IPS-11a (cell line): ENCODE results near the gene CGB2.
"Not testable (repeated sequence)": the region's sequence is repeated elsewhere in the genome, so short reads cannot be mapped to it uniquely, and the experiment has no call there.

Experiments used
- H3K4me3 ChIP-seq: one replicate; pipeline ENCODE4 v1.5.1; 2013; ENCODE audit warnings: low read depth, low read length, control low read depth

The CGB2 gene

DNA sequence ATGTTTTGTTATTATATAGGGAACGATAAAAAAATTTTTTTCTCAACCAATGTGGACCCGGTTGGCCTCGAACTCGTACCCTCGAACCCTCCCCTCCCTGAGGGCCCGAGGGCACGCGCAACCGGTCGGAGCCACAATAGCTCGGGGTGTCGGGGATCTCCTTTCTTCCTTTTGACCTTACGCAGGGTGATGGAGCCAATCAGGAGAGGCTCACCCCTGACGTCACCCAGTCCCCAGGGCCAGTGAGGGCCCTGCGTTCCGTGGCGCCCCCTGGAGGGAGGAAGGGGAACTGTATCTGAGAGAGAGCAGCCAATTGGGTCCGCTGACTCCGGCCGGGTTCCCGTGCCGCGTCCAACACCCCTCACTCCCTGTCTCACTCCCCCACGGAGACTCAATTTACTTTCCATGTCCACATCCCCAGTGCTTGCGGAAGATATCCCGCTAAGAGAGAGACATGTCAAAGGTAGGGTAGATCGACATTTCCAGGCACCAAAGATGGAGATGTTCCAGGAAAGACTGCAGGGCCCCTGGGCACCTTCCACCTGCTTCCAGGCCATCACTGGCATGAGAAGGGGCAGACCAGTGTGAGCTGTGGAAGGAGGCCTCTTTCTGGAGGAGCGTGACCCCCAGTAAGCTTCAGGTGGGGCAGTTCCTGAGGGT is at the start of gene CGB2:
CGB2 (plus strand) TSS at position 249 of the 660 bp plus-strand sequence; CDS start at position 455, 206 bp downstream.
- not testable (repeated sequence) for H3K4me3 ChIP-seq

DNA sequence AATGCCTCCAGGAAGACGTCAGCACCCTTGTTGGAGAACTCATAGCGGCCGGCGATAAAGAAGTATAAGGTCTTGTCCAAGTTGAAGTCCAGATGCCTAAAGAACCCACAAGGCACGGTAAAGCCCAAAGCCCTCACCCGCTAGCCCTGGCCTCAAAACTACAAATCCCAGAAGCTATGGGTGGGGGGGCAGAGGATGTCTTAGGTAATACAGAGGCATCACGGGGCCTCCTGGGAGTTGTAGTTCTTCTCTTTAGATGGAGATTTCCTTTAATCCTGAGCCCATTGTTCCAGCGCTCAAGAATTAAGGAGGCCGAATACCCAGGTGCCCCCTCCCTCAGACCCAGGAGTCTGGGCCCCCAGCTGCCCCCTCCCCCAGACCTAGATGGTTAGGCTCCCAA is 49.4 kb upstream of the CGB2 start:
- no peak overlapping the region for H3K4me3 ChIP-seq

DNA sequence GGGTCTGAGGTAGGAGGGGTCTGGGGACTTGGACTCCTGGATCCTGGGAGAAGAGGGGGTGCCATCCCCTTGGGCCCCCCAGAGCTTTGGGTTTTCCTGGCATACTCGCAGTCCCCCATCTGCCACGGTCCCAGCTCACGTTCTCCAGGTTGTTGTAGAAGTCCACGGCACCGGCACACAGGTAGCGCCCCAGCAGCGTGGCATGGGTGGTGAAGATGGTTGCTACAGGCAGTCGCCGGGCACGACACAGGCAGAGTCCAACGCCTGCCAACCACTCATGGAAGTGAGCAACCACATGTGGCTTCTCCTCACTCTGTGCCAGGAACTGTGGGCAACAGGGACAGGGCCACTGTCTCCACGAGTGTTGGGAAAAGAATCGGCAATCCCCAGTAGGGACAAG is 46.0 kb upstream of the CGB2 start:
- H3K4me3 ChIP-seq, result no peak overlapping the region

DNA sequence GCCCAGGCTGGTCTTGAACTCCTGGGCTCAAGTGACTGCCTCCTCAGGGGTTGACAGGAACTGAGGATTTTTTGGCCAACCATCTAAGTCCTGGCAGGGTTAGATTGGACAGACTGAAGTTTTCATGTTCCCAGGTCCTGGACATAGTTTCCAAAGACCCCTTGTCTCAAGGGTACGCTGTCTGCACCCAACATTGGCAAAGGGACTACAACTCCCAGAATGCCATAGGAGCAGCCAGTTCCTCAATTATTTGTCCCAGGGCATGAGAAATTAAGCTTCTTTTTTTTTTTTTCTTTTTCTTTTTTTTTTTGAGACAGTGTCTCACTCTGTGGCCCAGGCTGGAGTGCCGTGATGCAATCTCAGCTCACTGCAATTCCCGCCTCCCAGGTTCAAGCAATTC is 45.5 kb upstream of the CGB2 start:
- no peak overlapping the region for H3K4me3 ChIP-seq

- no peak overlapping the region for H3K4me3 ChIP-seq
Measured at GRCh38 chr19:48987323-48987722, 44.4 kb upstream of the CGB2 start.

DNA sequence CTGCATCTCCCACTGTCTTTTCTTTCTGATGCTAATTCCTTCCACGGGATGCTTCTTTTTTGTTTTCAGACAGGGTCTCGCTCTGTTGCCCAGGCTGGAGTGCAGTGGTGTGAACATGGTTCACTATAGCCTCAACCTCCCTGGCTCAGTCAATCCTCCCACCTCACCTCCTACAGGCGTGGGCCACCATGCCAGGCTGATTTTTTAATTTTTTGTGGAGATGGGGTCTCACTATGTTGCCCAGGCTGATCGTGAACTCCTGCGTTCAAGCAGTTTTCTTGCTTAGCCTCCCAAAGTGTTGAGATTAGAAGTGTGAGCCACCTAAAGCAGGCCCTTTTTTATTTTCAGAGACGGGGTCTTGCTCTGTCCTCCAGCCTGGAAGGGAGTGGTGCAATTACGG is 43.4 kb upstream of the CGB2 start:
- no peak overlapping the region for H3K4me3 ChIP-seq

GRCh38 chr19:48988860-48989259 is 42.8 kb upstream of the CGB2 start:
- H3K4me3 ChIP-seq, result no peak overlapping the region

- no peak overlapping the region for H3K4me3 ChIP-seq
Measured at GRCh38 chr19:48989701-48990291, 41.9 kb upstream of the CGB2 start.

DNA sequence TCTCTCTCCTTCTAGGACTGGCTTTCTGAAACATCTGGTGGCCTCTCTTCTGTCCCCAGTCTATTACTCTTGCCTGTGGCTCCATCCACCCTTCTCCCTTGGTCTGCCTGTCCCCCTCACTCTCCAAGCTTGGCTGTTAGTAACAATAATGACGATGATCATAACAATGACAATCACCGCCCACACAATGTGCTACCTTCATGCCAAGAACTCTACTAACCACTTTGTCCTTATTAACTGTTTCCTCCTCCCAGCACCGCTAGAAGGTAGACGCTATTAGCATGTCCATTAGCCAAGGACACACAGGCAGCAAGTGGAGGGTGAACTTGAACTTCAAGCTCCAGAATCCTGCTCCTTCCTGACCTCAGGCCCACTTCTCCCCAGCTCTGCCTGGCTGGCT is 41.3 kb upstream of the CGB2 start:
- H3K4me3 ChIP-seq, result no peak overlapping the region

GRCh38 chr19:48991011-48991609 is 40.6 kb upstream of the CGB2 start:
- H3K4me3 ChIP-seq, result no peak overlapping the region

DNA sequence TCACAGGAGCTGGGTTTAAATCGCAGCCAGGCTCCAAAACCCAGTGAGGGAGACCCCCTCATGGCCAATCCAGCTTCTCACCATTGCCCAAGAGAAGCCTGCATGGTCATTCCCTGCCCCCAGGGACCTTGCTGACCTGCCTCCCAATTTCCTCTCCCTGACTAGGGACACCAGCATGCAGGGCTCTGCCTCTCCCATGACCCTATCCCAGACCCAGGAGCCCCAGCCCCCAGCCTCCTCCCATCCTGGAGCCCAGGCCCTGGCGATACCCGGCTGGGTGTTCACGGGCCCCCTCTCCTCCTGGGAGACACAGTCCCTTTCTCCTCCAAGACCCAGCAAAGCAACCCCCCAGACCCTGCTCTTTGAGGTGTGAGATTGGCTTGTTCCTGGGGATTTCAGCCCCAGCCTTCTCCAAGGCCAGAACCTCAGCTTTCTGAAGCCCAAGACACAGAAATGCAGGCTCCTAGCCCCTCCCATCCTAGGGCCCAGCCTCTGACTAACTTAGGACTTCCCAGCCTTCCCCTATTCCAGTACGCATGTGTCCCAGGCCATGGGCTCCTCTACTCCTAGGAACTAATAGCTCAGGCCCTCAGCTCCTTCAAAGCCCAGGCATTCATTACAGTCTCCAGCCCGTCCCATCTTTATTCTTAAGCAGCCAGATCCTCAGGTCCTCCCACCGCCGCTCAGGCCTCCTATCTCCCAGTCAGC is 39.7 kb upstream of the CGB2 start:
- peak overlapping the region; percentile 70 for H3K4me3 ChIP-seq

DNA sequence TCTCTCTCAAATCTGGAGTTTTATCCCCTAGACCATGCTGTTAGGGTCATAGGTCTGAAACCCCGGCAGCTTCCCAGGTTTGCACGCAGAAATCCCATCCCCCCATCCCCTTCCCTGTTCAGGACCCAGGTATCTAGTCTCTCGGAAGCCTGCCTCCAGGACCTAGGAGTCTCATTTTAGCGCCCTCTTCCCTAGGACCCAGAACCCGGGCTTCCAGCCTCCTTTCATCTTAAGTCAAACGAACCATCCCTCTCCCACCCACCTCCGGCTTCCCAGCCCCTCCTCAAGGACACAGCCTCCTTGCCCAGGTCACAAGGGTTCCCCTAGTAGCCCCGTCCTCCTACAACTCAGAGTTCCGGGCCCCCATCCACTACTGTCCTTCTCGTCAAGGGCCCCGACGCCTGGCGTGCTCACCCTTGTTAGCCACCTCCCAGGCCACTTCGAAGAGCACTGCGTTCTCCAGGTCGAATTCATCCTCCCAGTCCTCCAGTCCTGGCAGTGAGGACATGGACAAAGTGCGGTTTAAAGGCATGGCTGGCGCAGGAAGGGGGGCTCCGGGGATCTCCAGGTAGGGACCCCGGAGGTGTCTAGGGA is 39.0 kb upstream of the CGB2 start:
- H3K4me3 ChIP-seq, result peak overlapping the region; percentile 70

DNA sequence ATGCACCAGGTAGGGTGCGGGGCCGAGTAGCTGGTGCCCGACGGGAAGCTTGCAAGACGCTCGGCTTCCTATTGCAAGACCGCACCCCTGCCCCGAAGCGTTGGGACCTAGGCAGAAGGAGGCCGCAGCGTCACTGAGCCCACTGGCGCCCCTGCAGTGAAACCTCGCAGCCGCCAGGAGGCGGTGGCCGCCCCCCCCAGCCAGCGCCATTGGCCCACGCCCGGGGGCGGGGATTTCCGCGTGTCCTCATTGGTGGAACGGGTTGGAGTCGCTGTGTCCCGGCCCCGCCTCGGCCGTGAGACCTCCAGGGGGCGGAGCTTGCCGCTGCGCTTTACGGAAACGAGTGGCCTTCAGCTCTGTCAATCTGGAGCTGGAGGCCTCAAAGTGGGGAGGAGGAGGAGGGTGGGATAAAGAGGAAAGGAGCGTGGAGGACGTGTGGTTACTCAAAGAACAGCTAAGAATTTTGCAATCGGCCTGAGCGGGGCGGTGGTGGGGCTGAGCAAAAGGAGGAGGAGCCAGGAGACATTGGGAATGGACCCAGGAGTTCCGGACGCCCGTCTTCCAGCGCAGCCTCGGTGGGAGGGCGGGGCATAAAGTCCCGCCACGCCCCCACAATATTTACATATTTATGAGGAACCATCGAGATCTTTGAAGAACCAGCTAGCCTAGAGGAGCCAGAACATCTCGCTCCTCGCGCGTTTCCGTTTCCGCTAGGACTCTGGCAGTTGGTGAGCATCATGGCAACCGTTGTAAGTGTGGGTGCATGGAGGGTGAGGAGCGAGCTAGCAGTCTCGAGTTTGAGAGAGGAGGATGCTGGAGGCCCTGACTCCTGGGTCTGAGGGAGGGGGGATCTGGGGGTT is 38.3 kb upstream of the CGB2 start, which contains the start of the genes GYS1 and RUVBL2:
GYS1 (minus strand) TSS at position 135 of the 860 bp plus-strand sequence. CDS start 197 bp downstream, outside the sequence.
RUVBL2 (plus strand) TSS at position 713 of the 860 bp plus-strand sequence; CDS start at position 738, 25 bp downstream.
- H3K4me3 ChIP-seq, result peak within 1 kb of the TSS; percentile 70

- H3K4me3 ChIP-seq, result peak overlapping the region; percentile 67
Measured at GRCh38 chr19:48994035-48994386, 37.7 kb upstream of the CGB2 start.

DNA sequence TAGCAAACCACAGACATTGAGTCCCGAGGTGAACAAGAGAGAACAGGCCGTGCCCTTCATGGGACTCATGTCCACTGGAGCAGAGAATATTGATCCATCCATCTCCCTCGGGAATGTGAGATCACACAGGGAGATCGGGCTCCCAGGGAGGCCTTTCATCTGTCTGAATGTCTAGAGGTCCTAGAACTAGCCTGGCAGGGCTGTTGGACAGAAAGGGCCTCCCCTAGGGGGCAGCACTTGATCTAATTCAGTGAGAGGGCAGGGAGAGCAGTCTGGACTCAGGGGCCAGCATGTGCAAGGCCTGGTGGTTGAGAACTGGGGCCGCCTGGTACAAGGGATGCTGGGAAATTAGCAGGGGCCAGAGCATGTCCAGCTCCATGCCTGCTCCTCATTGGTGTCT is 33.7 kb upstream of the CGB2 start:
- no peak overlapping the region for H3K4me3 ChIP-seq

DNA sequence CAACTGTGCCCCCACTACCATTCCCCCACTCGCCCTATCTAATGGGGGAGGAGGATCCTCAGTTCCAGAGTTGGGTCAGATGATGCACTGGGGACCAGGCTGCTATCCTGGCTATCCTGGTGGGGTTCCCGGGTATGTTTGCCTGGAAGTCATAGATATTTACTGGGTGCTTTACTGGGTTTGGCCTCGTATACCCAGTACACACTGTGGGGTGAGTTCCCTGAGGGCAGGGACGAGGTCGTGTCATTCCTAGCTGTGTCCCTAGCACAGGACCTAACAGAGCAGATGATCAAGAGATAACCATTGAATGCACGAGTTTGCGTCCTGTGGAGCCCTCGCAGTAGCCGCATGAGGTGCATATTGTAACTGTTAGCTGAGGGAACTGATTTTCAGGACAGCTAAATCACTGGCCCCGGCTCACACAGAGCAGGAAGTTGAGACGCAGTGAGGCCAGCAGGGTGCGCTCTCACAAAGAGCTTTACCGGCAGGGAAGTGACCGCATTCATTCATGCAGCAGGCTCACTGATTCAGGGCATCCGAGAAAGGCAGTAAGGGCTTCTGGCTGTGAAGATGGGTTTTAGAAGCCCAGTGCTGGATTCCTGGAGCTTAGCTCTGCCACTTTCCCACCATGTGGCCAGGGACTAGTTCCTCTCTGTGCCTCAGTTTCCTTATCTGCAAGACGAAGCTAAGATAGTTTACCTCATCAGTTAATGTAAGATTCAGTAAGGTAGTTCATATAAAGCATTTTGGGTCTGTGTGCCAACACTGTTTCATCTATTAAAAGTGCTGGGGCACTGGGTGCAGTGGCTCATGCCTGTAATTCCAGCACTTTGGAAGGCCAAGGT is 32.0 kb upstream of the CGB2 start:
- H3K4me3 ChIP-seq, result no peak overlapping the region

DNA sequence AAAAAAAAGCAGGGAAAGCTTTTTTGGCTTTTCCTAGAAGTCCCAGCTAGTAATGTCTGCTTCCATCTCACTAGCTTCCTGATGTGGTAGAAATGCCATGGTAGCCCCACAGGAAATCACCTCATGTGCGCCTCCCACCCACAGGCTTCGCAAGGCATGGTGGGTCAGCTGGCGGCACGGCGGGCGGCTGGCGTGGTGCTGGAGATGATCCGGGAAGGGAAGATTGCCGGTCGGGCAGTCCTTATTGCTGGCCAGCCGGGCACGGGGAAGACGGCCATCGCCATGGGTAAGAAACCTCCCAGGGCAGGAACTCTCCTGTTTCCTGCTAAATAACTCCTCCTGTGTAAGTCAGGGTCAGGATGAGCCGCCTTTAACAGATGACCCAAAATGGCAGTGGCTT is 27.6 kb upstream of the CGB2 start:
- H3K4me3 ChIP-seq, result no peak overlapping the region

- no peak overlapping the region for H3K4me3 ChIP-seq
Measured at GRCh38 chr19:49004964-49005614, 26.6 kb upstream of the CGB2 start.

DNA sequence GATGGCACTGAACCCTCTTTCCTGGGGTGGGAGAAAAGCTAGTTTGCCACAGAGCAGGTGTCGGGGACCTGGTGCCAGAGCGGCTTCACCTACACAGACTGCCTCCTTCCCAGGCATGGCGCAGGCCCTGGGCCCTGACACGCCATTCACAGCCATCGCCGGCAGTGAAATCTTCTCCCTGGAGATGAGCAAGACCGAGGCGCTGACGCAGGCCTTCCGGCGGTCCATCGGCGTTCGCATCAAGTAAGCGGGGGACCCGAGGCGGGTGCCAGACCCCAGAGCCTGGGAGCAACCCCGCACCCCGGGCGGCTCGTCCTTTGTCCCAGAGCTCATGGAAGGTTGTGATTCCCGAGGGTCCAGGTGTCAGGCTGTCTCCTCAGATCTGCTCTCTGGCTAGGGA is 24.8 kb upstream of the CGB2 start:
- H3K4me3 ChIP-seq, result no peak overlapping the region
